Mesenchymal stem cell (in vitro differentiated cells and primary cell): ENCODE results near the gene SLC9A6.

Experiments
- DNase-seq: peaks from one replicate; pipeline ENCODE4 v3.0.0-alpha.2; 2013
- H2AFZ ChIP-seq: one replicate; pipeline ENCODE4 v1.6.1; 2013; ENCODE audit warnings: low read depth, mild to moderate bottlenecking, control low read depth, inconsistent platforms, low read length, moderate library complexity
- H2AK5ac ChIP-seq: 2 replicates; pipeline ENCODE4 v1.6.1; 2013; ENCODE audit warnings: low read length, moderate library complexity, mild to moderate bottlenecking, inconsistent platforms; ENCODE audit not compliant: severe bottlenecking
- H2BK120ac ChIP-seq: one replicate; pipeline ENCODE4 v1.6.1; 2013; ENCODE audit warnings: low read depth, mild to moderate bottlenecking, inconsistent platforms, low read length, moderate library complexity
- H2BK12ac ChIP-seq, 2 experiments: one replicate each; pipeline ENCODE4 v1.6.1; 2013; ENCODE audit warnings: inconsistent platforms in 2 of 2, low read length in 2 of 2, mild to moderate bottlenecking in 2 of 2, moderate library complexity in 2 of 2, control low read depth in 1 of 2
- H2BK15ac ChIP-seq: one replicate; pipeline ENCODE4 v1.6.1; 2013; ENCODE audit warnings: mild to moderate bottlenecking, low read depth, inconsistent platforms; ENCODE audit not compliant: poor library complexity, severe bottlenecking
- H2BK5ac ChIP-seq: 2 replicates; pipeline ENCODE4 v1.6.1; 2013; ENCODE audit warnings: low read depth, mild to moderate bottlenecking, low read length, control low read depth, inconsistent platforms; ENCODE audit not compliant: poor library complexity, severe bottlenecking
- H3K14ac ChIP-seq, 2 experiments: one replicate each; pipeline ENCODE4 v1.6.1; 2013; ENCODE audit warnings: inconsistent platforms in 2 of 2, low read length in 2 of 2, control low read depth in 1 of 2, mild to moderate bottlenecking in 1 of 2, moderate library complexity in 1 of 2
- H3K18ac ChIP-seq, 2 experiments: one replicate each; pipeline ENCODE4 v1.6.1; 2013; ENCODE audit warnings: inconsistent platforms in 2 of 2, low read length in 2 of 2, control low read depth in 1 of 2, low read depth in 1 of 2, mild to moderate bottlenecking in 1 of 2
- H3K23ac ChIP-seq, 2 experiments: one replicate each; pipeline ENCODE4 v1.6.1; 2013; ENCODE audit warnings: inconsistent platforms in 2 of 2, low read length in 2 of 2, mild to moderate bottlenecking in 2 of 2, moderate library complexity in 2 of 2, control low read depth in 1 of 2
- H3K27ac ChIP-seq: 2 replicates; pipeline ENCODE4 v1.5.1; 2013; ENCODE audit warnings: mild to moderate bottlenecking, moderate library complexity, low read length, control low read depth, inconsistent platforms; ENCODE audit not compliant: poor library complexity, severe bottlenecking
- H3K27me3 ChIP-seq, 2 experiments: 2 replicates each; pipeline versions ENCODE4 v1.6.1 to v1.7.0; 2013; ENCODE audit warnings: low read length in 2 of 2, mild to moderate bottlenecking in 2 of 2, moderate library complexity in 2 of 2, control low read depth in 1 of 2, inconsistent platforms in 1 of 2; ENCODE audit not compliant: control insufficient read depth in 1 of 2, insufficient read depth in 1 of 2
- H3K36me3 ChIP-seq, 2 experiments: 2 replicates each; pipeline versions ENCODE4 v1.6.1 to v1.7.0; 2013; ENCODE audit warnings: low read length in 2 of 2, control low read depth in 1 of 2, inconsistent platforms in 1 of 2, low read depth in 1 of 2, mild to moderate bottlenecking in 1 of 2; ENCODE audit not compliant: insufficient read depth in 2 of 2, control insufficient read depth in 1 of 2
- H3K4ac ChIP-seq, 2 experiments: one replicate each; pipeline ENCODE4 v1.6.1; 2013; ENCODE audit warnings: inconsistent platforms in 2 of 2, low read length in 2 of 2, mild to moderate bottlenecking in 2 of 2, moderate library complexity in 2 of 2, control low read depth in 1 of 2, low read depth in 1 of 2
- H3K4me1 ChIP-seq: 2 replicates; pipeline ENCODE4 v1.6.1; 2013; ENCODE audit warnings: low read depth, low read length, control low read depth; ENCODE audit not compliant: control insufficient read depth, insufficient read depth
- H3K4me2 ChIP-seq: 2 replicates; pipeline ENCODE4 v1.6.1; 2013; ENCODE audit warnings: low read length, mild to moderate bottlenecking, inconsistent platforms; ENCODE audit not compliant: poor library complexity, severe bottlenecking
- H3K4me3 ChIP-seq, 2 experiments: 2 replicates each; pipeline versions ENCODE4 v1.5.1 to v1.7.0; 2013; ENCODE audit warnings: low read length in 2 of 2, mild to moderate bottlenecking in 2 of 2, control low read depth in 1 of 2, low read depth in 1 of 2; ENCODE audit not compliant: insufficient read depth in 1 of 2
- H3K79me1 ChIP-seq: replicated peaks from 2 replicates; pipeline ENCODE4 v1.6.1; 2013; ENCODE audit warnings: mild to moderate bottlenecking, control low read depth, low read length, inconsistent platforms; ENCODE audit not compliant: poor library complexity, severe bottlenecking
- H3K9ac ChIP-seq: 2 replicates; pipeline ENCODE4 v1.7.0; 2013; ENCODE audit warnings: mild to moderate bottlenecking, low read length, moderate library complexity
- H3K9me3 ChIP-seq: 2 replicates; pipeline ENCODE4 v1.7.0; 2013; ENCODE audit warnings: mild to moderate bottlenecking, low read length; ENCODE audit not compliant: control insufficient read depth
- H4K8ac ChIP-seq: one replicate; pipeline ENCODE4 v1.6.1; 2013; ENCODE audit warnings: inconsistent platforms, mild to moderate bottlenecking, low read length, moderate library complexity
- H4K91ac ChIP-seq: one replicate; pipeline ENCODE4 v1.6.1; 2013; ENCODE audit warnings: mild to moderate bottlenecking, low read length, inconsistent platforms
- WGBS: methylation state at CpG from one replicate; pipeline ENCODE4 v1.1.7; 2013; ENCODE audit warnings: mixed read lengths; 5-methylcytosine and 5-hydroxymethylcytosine counted together

Gene SLC9A6

DNA sequence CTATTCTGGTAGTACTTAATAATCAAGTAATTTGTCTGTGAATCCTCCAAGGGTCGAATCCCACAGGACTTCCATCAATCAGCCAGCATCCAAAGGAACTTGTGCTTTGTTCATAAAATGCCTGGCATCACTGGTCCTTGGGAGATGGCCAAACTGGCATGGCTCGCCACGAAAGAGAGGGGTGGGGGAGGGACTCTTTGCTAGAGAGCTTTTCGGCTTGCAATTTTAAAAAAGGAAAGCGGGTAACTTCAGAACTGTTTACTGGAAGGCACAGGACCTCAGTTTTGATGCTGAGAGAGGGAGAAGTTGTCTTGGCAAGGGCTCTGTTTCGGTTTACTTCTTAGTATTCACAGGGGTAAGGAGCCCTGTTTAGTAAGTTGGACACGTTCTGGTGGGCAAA lies 82.7 kb downstream of the SLC9A6 start:
- Histone ChIP-seq H3K9ac (no peak overlapping the region), H3K79me1 (no peaks in the 10 kb centered on the region), H2BK12ac (no peak overlapping the region), H3K14ac (no peak overlapping the region), H2BK5ac (no peak overlapping the region), H3K23ac (no peak overlapping the region), H3K18ac (no peak overlapping the region), H2AK5ac (no peak overlapping the region), H4K8ac (no peak overlapping the region), H3K9me3 (no peaks in the 10 kb centered on the region), H3K4me3 (no peak overlapping the region), H2BK120ac (no peak overlapping the region), H3K27me3 (peaks cover 0 to 57% of the 10 kb centered on the region in 2 experiments), H3K4ac (no peak overlapping the region), H3K36me3 (no peaks in the 10 kb centered on the region), H3K27ac (no peak overlapping the region), H2AFZ (no peak overlapping the region), H2BK15ac (no peak overlapping the region), H4K91ac (no peak overlapping the region), H3K4me2 (no peak overlapping the region), H3K4me1 (no peaks in the 10 kb centered on the region)
- 90% methylated on average over 5 of the region's 7 CpGs for WGBS
- DNase-seq: no peak

DNA sequence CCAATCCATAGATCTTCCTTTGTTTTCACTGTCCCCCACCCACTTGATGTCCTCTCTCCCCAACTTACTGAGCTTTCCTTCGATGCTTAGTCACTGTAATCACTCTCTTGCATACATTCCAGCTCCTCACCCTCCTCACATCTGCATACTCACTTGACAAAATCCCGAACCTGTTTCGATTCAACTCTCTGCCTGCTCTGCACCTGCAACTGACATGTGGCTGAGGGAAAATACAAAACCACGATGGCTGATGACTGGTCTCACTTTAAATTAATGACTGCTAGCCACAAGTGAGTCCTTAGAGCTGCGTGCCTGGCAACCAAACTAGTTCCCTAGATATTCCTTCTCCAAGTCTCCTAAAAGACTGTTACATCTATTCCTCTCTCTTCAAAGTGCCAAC lies 91.7 kb downstream of the SLC9A6 start:
- no peak for DNase-seq
- Histone ChIP-seq H4K91ac (no peak overlapping the region), H3K4me2 (no peak overlapping the region), H3K18ac (no peak overlapping the region), H2BK12ac (no peak overlapping the region), H3K36me3 (no peaks in the 10 kb centered on the region), H3K79me1 (no peaks in the 10 kb centered on the region), H2BK120ac (no peak overlapping the region), H3K4me1 (no peaks in the 10 kb centered on the region), H3K9ac (no peak overlapping the region), H4K8ac (no peak overlapping the region), H3K27me3 (peaks cover 0 to 50% of the 10 kb centered on the region in 2 experiments), H3K27ac (no peak overlapping the region), H2BK5ac (no peak overlapping the region), H3K23ac (no peak overlapping the region), H3K14ac (no peak overlapping the region), H2BK15ac (no peak overlapping the region), H3K4me3 (no peak overlapping the region), H3K9me3 (no peaks in the 10 kb centered on the region), H2AFZ (no peak overlapping the region), H3K4ac (no peak overlapping the region), H2AK5ac (no peak overlapping the region)
- WGBS: 53% methylated on average over 5 of the region's 5 CpGs

GRCh38 chrX:136080766-136081165 lies 95.5 kb downstream of the SLC9A6 start:
- Histone ChIP-seq H3K27ac (no peak overlapping the region), H3K79me1 (no peaks in the 10 kb centered on the region), H3K4ac (no peak overlapping the region), H2AFZ (no peak overlapping the region), H4K91ac (no peak overlapping the region), H4K8ac (no peak overlapping the region), H3K36me3 (no peaks in the 10 kb centered on the region), H2BK120ac (no peak overlapping the region), H3K9ac (no peak overlapping the region), H3K23ac (no peak overlapping the region), H2BK12ac (no peak overlapping the region), H2AK5ac (no peak overlapping the region), H3K14ac (no peak overlapping the region), H3K9me3 (no peaks in the 10 kb centered on the region), H2BK15ac (no peak overlapping the region), H2BK5ac (no peak overlapping the region), H3K18ac (no peak overlapping the region), H3K4me1 (no peaks in the 10 kb centered on the region), H3K4me2 (no peak overlapping the region), H3K4me3 (no peak overlapping the region), H3K27me3 (peaks cover 0 to 40% of the 10 kb centered on the region in 2 experiments)
- no peak for DNase-seq

DNA sequence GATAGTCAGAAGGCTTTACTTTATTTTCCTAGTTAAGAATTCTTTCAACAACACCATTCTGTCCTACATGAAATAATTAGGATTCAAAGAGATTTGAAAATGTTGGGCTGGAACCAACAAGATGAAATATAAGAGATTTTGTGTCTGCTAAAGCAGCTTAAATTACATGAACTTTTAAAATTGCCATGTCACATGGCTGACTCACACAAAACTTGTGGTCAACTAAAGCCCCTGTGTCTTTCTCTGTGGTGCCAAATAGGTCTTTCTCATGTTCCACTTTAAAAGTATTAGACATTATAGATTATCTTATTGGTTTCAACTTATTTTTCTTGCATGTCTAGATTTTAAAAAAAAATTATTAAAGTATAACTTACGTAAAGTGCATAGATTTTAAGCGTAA lies 101.3 kb downstream of the SLC9A6 start:
- Histone ChIP-seq H3K27me3 (peaks cover 0 to 15% of the 10 kb centered on the region in 2 experiments), H3K18ac (no peak overlapping the region), H2BK15ac (no peak overlapping the region), H3K4me1 (no peaks in the 10 kb centered on the region), H3K9ac (no peak overlapping the region), H4K91ac (no peak overlapping the region), H3K27ac (no peak overlapping the region), H3K4me2 (no peak overlapping the region), H2BK5ac (no peak overlapping the region), H2BK120ac (no peak overlapping the region), H3K4ac (no peak overlapping the region), H3K79me1 (no peaks in the 10 kb centered on the region), H3K9me3 (peaks cover 4% of the 10 kb centered on the region), H2AK5ac (no peak overlapping the region), H3K14ac (no peak overlapping the region), H4K8ac (no peak overlapping the region), H2AFZ (no peak overlapping the region), H3K23ac (no peak overlapping the region), H3K4me3 (no peak overlapping the region), H3K36me3 (no peaks in the 10 kb centered on the region), H2BK12ac (no peak overlapping the region)
- no CpG with 5 or more reads among the region's 2 CpGs for WGBS
- DNase-seq: peak; percentile 6
